ENCODE measurements around the gene MEGF9. TPM values are rescaled to one million over a fixed set of nuclear protein-coding genes. Genes with fewer than 3 reads are reported as not detected.

MEGF9 gene
- total RNA-seq, 1 donor from 2014 or later = 17.7 TPM

- H3K4me1 Mint-ChIP-seq (ENCODE audit: low read depth, unreplicated experiment) = no peaks in the 10 kb centered on the region
- peaks cover 1% of the 10 kb centered on the region for H4K20me1 ChIP-seq (ENCODE audit: insufficient read depth, low read length)
- no peak for DNase-seq (ENCODE audit: low read depth)
- H3K9ac ChIP-seq (ENCODE audit: low read length) = peak overlapping the region; percentile 89
- no peaks in the 10 kb centered on the region for H3K27me3 ChIP-seq (ENCODE audit: insufficient read depth, low read length)
- H3K9me3 Mint-ChIP-seq (ENCODE audit: unreplicated experiment) = no peaks in the 10 kb centered on the region
- H3K36me3 ChIP-seq (ENCODE audit: insufficient read depth, low read length) = no peaks in the 10 kb centered on the region
- H3K4me3 ChIP-seq (ENCODE audit: insufficient read depth, low read depth, low read length) = peak overlapping the region; percentile 88
- peak overlapping the region; percentile 96 for H3K4me3 Mint-ChIP-seq (ENCODE audit: unreplicated experiment)
- peak overlapping the region; percentile 87 for H2AFZ ChIP-seq (ENCODE audit: low read depth, low read length)
- H3K27ac Mint-ChIP-seq (ENCODE audit: unreplicated experiment) = peak overlapping the region; percentile 89
- H3K79me2 ChIP-seq (ENCODE audit: insufficient read depth, low read length) = peaks cover 57% of the 10 kb centered on the region
- H3K27me3 Mint-ChIP-seq (ENCODE audit: low read depth, unreplicated experiment) = no peaks in the 10 kb centered on the region
- H3K4me2 ChIP-seq (ENCODE audit: low read length) = peak overlapping the region; percentile 91
- H3K4me1 ChIP-seq (ENCODE audit: insufficient read depth, low read length) = peaks cover 21% of the 10 kb centered on the region
- TF ChIP-seq EZH2 (IDR thresholded peaks at IDR 0.05; ENCODE audit: insufficient read depth, low read length) (no peak), CTCF (IDR thresholded peaks at IDR 0.05; ENCODE audit: insufficient read depth, low read depth, low read length) (no peak)
- H3K27ac ChIP-seq (ENCODE audit: low read depth, low read length) = peak overlapping the region; percentile 73
- H3K36me3 Mint-ChIP-seq (ENCODE audit: low read depth, unreplicated experiment) = peaks cover 2% of the 10 kb centered on the region
- no peaks in the 10 kb centered on the region for H3K9me3 ChIP-seq (ENCODE audit: insufficient read depth, low read depth, low read length)
- no peak for FAIRE-seq
Measured at GRCh38 chr9:120579139-120580050, 134.9 kb downstream of the MEGF9 start.

GRCh38 chr9:120574473-120574872, 139.8 kb downstream of the MEGF9 start:
- Histone ChIP-seq H3K79me2 (ENCODE audit: insufficient read depth, low read length) (peaks cover 77% of the 10 kb centered on the region), H3K27me3 (ENCODE audit: insufficient read depth, low read length) (no peaks in the 10 kb centered on the region), H3K9ac (ENCODE audit: low read length) (no peak overlapping the region), H4K20me1 (ENCODE audit: insufficient read depth, low read length) (peaks cover 8% of the 10 kb centered on the region), H3K4me3 (ENCODE audit: insufficient read depth, low read depth, low read length) (no peak overlapping the region), H3K4me1 (ENCODE audit: insufficient read depth, low read length) (peaks cover 24% of the 10 kb centered on the region), H3K4me2 (ENCODE audit: low read length) (no peak overlapping the region), H2AFZ (ENCODE audit: low read depth, low read length) (no peak overlapping the region), H3K36me3 (ENCODE audit: insufficient read depth, low read length) (no peaks in the 10 kb centered on the region), H3K9me3 (ENCODE audit: insufficient read depth, low read depth, low read length) (no peaks in the 10 kb centered on the region), H3K27ac (ENCODE audit: low read depth, low read length) (no peak overlapping the region)
- H3K9me3 Mint-ChIP-seq (ENCODE audit: unreplicated experiment) = no peaks in the 10 kb centered on the region
- DNase-seq (ENCODE audit: low read depth) (no peak), FAIRE-seq (no peak)
- H3K27me3 Mint-ChIP-seq (ENCODE audit: low read depth, unreplicated experiment) = no peaks in the 10 kb centered on the region
- no peak overlapping the region for H3K4me3 Mint-ChIP-seq (ENCODE audit: unreplicated experiment)
- TF ChIP-seq EZH2 (IDR thresholded peaks at IDR 0.05; ENCODE audit: insufficient read depth, low read length) = no peak
- H3K4me1 Mint-ChIP-seq (ENCODE audit: low read depth, unreplicated experiment) = peaks cover 2% of the 10 kb centered on the region
- no peak overlapping the region for H3K27ac Mint-ChIP-seq (ENCODE audit: unreplicated experiment)
- H3K36me3 Mint-ChIP-seq (ENCODE audit: low read depth, unreplicated experiment) = peaks cover under 1% of the 10 kb centered on the region

- peaks cover 16% of the 10 kb centered on the region for H3K4me1 ChIP-seq (ENCODE audit: insufficient read depth, low read length)
- no peak overlapping the region for H3K9ac ChIP-seq (ENCODE audit: low read length)
- Mint-ChIP-seq H3K27me3 (ENCODE audit: low read depth, unreplicated experiment) (no peaks in the 10 kb centered on the region), H3K4me1 (ENCODE audit: low read depth, unreplicated experiment) (peaks cover 2% of the 10 kb centered on the region), H3K36me3 (ENCODE audit: low read depth, unreplicated experiment) (peaks cover 5% of the 10 kb centered on the region), H3K27ac (ENCODE audit: unreplicated experiment) (no peak overlapping the region), H3K9me3 (ENCODE audit: unreplicated experiment) (no peaks in the 10 kb centered on the region), H3K4me3 (ENCODE audit: unreplicated experiment) (no peak overlapping the region)
- H3K79me2 ChIP-seq (ENCODE audit: insufficient read depth, low read length) = peaks cover 57% of the 10 kb centered on the region
- H3K27me3 ChIP-seq (ENCODE audit: insufficient read depth, low read length) = no peaks in the 10 kb centered on the region
- H3K9me3 ChIP-seq (ENCODE audit: insufficient read depth, low read depth, low read length) = no peaks in the 10 kb centered on the region
- FAIRE-seq (no peak), DNase-seq (ENCODE audit: low read depth) (no peak)
- no peak overlapping the region for H2AFZ ChIP-seq (ENCODE audit: low read depth, low read length)
- peaks cover 8% of the 10 kb centered on the region for H4K20me1 ChIP-seq (ENCODE audit: insufficient read depth, low read length)
- no peak overlapping the region for H3K27ac ChIP-seq (ENCODE audit: low read depth, low read length)
- TF ChIP-seq EZH2 (IDR thresholded peaks at IDR 0.05; ENCODE audit: insufficient read depth, low read length) (no peak), CTCF (IDR thresholded peaks at IDR 0.05; ENCODE audit: insufficient read depth, low read depth, low read length) (no peak)
- H3K36me3 ChIP-seq (ENCODE audit: insufficient read depth, low read length) = peaks cover 16% of the 10 kb centered on the region
- H3K4me2 ChIP-seq (ENCODE audit: low read length) = no peak overlapping the region
- H3K4me3 ChIP-seq (ENCODE audit: insufficient read depth, low read depth, low read length) = no peak overlapping the region
Measured at GRCh38 chr9:120572472-120572871, 141.8 kb downstream of the MEGF9 start.

All from astrocyte (in vitro differentiated cells and primary cell).